ENCODE measurements around the gene BHLHA15. TPM values are rescaled to one million over a fixed set of nuclear protein-coding genes. Genes with fewer than 3 reads are reported as not detected.

BHLHA15 gene
- total RNA-seq, 1 experiment from 2014 or later, result not detected

DNA sequence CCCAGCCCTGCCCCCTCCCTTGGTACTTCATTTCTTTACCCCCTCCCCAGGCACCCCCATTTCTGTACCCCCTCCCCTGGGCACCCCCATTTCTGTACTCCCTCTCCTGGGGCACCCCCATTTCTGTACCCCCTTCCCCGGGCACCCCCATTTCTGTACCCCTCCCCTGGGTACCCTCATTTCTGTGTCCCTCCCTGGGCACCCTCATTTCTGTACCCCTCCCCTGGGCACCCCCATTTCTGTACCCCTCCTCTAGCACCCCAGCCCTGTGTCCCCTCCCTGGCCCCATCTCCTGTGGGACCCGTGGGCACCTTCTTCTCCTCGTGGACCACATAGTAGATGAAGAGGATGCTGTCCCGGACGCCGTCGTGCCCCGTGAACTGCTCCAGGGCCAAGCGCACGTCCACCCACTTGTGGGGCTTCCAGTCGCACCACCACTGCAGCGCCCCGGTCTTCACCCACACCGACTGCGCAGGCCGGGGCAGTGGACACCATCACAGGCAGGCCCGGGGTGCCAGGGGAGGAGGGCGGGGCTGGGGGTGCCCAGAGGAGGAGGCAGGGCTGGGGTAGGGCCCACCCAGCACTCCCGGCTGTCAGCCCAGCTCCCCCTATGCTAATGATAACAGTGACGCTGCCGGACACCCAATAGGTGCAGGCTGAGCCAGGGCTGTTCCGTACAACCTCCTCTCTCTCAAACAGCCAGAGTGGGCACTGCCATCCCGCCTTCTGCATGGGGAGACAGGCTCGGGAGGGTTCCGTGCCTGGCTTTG is 20.4 kb downstream of the BHLHA15 start:
- in situ Hi-C loops (cut with HindIII; ENCODE audit: low pct_unique_long_range_greater_than_20kb, low sequenced_read_pairs), result no loop called here
- no peak for DNase-seq (ENCODE audit: low read depth, low spot score)

DNA sequence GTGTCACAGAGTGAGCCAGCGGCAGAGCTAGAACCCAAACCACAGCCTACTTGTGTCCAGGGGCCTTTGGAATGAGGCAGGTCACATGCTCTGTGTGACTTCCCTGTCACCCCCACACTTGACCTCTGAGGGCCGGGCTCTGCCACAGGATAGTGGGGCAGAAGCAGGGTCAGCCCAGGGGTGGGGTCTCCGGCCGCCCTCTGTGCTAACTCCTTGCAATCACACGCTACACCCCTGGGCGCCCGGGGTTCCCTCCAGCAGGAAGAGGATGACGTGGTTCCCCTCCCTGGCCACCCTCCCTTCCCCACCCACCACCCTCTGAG is 21.0 kb downstream of the BHLHA15 start:
- in situ Hi-C loops (cut with HindIII; ENCODE audit: low pct_unique_long_range_greater_than_20kb, low sequenced_read_pairs), result no loop called here
- DNase-seq (ENCODE audit: low read depth, low spot score), result no peak

DNA sequence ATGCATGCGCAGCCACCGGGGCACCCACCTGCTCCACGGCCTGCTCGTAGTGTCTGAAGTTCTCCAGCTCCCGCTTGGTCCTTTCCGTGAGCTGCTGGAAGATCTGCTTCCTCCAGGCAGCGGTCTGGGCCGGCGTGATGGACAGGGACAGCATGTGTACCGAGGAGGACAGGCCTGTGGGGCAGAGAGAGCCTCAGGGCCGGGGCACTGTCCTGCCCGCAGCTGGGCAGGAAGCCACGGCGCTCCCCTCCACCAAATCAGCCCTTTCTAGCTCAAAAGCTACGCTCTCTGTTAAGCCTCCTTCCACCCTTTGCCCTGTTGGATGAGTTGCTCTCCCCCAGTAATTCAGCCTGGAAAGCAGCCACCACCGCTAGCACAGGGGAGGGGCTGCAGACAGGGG is 21.6 kb downstream of the BHLHA15 start:
- DNase-seq (ENCODE audit: low read depth, low spot score), result no peak
- in situ Hi-C loops (cut with HindIII; ENCODE audit: low pct_unique_long_range_greater_than_20kb, low sequenced_read_pairs), result no loop called here

DNA sequence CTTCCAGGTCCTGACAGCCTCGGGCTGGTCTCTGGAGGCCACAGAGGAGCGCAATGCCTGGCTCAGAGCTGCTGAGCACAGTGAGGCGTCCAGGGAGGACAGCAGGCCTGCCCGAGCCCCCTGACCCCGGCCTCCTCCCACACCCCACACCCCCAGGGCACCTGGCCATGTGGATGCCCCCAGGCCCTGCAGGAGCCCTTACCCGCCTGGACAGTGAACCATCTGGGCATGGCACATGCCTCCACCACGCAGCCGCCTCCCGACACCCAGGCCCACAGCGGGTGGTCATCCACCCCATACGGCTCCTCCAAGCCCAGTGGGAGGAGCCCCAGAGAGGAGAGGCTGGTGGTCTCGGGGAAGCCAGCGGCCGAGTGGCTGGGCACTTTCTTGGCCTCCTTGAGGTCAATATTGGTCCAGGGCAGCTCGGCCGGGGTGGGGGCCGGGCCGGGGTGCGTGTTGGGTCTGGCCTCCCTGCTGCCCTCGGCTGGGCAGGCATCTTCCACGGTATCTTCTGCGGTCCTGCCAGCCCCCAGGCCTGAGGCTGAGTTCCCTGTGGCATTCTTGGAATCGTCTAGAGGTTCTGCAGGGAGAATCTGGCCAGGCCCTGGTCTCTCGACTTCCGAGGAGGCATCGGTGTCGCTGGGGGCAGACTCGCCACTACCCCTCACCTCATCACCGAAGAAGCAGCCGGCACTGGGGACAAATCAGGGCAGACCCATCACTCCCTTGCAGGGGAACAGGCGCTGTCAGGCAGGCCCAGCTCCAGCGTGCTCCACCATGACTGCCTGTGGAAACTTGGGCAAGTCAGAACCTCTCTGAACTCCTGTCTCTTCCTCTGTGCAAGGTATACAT is 22.2 kb downstream of the BHLHA15 start:
- DNase-seq (ENCODE audit: low read depth, low spot score), result no peak
- in situ Hi-C loops (cut with HindIII; ENCODE audit: low pct_unique_long_range_greater_than_20kb, low sequenced_read_pairs), result no loop called here

DNA sequence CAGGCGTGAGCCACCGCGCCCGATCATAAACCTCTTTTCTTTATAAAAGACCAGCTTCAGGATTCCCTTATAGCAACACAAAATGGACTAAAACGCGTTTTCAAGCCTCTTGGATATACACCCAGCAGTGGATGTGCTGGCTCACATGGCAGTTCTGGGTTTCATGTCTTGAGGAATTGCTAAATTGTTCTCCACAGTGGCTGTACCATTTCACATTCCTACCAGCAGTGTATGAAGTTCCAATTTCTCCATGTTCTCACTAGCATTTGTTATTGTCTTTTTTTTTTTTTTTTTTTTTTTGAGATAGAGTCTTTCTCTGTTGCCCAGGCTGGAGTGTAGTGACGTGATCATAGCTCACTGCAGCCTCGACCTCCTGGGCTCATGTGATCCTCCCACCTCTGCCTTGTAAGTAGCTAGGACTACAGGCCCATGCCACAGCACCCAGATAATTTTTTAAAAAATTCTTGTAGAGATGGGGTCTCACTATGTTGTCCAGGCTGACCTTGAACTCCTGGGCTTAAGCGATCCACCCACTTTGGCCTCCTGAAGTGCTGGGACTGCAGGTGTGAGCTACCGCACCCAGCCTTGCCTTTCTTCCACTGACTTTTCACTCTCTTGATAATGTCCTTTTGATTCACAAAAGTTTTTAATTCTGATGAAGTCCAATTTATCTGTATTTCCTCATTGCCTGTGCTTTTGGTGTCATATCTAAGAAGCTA is 23.3 kb downstream of the BHLHA15 start:
- peak; percentile 20 for DNase-seq (ENCODE audit: low read depth, low spot score)
- in situ Hi-C loops (cut with HindIII; ENCODE audit: low pct_unique_long_range_greater_than_20kb, low sequenced_read_pairs), result no loop called here

DNA sequence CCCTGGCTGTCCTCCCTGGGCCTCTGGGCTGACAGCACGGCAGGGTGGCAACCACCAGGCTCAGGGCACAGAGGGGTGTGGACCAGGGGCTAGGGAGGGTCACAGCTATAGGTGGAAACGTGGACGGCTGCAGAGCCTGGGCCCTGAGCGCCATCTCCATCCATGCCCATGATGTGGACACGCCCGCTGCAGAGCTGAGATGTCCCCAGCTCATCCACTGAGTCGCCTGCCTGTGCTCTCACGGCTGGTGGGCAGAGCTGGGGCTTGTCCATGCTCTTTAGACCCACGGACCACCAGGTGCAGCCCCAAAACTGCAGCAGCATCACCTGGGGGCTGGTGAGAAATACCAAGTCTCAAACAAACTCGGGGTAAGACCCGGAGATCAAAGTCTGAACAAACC is 24.7 kb downstream of the BHLHA15 start:
- in situ Hi-C loops (cut with HindIII; ENCODE audit: low pct_unique_long_range_greater_than_20kb, low sequenced_read_pairs), result no loop called here

DNA sequence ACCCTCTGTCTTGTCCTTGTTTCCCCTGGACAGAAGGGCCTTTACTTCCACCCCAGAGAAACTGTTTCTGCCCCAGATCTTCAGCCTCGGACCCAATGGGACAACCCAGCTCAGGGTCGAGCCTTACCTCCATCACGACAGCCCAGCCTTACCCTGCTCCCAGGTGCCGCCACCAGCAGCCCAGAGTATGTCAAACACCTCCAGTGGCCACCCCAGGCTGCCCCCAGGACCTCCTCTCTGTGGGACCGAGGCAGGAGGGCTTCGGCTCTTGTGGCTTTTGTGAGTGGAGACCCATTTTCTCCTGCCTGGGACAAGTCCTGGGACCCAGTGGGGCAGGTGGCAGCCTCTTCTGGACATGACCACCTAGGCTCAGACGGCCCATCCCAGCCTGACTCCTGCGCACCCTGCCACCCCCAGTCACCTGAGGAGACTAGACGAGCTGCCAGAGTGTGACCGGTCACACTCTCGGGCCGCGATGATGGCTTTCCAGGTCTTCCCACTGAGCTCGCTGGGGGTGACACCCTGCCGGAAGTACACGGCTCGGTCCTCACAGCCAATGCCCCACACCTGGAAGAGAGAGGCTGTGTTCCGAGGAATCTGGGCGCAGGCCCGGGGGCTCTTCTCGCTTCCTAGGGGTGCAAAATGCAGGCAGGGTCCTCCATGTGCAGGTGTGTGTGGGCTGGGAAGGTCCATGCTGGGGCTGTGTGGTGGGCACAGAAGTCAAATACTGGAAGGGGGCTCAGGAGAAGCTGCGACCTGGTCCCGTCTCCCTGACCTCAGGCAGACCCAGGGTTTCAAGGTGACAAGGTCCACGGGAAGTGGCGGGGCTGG is 25.3 kb downstream of the BHLHA15 start:
- in situ Hi-C loops (cut with HindIII; ENCODE audit: low pct_unique_long_range_greater_than_20kb, low sequenced_read_pairs), result no loop called here
- DNase-seq (ENCODE audit: low read depth, low spot score), result no peak

More for the DNA sequence above, 24.7 kb downstream of the BHLHA15 start:
- no peak for DNase-seq (ENCODE audit: low read depth, low spot score)

DNA sequence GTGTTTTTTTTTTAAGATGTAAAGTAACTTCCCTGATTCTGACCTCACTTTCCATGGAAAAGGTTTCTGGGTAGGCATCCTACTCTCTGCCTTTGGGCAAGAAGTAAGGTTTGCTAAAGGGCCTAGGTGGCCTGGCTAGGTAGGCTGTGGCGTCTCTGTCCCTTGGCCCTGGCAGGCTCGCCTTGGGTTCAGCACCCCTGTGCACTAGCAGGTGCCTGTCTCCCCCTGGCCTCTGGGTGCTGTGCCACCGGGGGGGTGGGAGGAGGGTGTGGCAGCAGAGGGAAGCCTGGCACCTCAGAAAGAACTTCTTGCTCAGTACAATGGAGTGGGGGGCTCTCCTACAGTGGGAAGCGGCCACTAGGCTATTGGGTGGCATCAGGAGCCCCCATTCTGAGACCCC is 26.8 kb downstream of the BHLHA15 start:
- DNase-seq (ENCODE audit: low read depth, low spot score), result no peak
- in situ Hi-C loops (cut with HindIII; ENCODE audit: low pct_unique_long_range_greater_than_20kb, low sequenced_read_pairs), result no loop called here

DNA sequence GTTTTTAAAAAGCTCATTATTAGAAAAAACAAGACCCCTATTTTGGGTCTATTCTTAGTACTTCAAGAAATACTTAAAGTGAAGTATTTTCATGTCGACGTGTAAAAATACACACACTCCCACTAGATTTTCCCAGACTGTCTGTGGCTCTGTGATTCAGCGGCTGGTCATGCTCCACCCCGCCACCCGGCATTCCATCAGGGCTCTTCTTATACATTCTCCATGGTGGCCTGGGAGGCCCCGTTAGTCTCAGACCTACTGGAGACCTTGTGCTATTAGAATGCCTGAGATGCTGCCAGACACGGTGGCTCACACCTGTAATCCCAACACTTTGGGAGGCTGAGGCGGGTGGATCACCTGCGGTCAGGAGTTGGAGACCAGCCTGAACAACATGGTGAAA is 27.7 kb downstream of the BHLHA15 start:
- in situ Hi-C loops (cut with HindIII; ENCODE audit: low pct_unique_long_range_greater_than_20kb, low sequenced_read_pairs), result no loop called here
- no peak for DNase-seq (ENCODE audit: low read depth, low spot score)

DNA sequence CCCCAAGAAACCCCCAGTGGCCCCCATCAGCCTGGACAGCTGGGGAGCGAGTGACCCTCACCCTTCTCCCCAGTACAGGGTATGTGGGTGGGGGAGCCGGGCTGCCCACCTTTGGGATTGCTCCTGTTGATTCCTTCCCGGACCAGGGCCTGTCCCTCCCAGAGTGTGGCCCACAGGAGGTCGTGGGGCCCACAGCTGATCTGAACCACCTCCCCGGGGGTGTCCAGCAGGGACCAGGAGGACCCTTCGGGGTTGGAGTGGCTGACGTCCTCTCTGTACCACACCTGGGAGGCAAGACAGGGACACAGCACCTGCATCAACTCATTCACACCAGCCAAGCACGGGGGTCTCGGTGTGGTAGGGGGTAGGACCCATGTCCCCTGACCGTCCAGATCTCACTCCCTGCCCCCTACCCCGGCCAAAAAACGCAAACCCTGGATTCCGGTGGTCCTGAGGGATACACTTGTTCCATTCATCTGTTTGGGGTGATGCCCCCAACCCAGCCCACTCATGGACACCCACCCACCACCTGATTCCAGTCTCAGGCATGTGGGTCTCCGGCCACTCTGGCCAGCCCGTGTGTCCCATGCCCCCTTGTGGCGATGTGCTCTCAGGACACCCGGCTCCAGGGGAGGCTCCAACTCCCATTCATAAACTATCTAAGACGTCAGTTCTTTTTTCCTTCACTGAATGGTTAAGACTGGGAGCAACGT is 29.9 kb downstream of the BHLHA15 start:
- in situ Hi-C loops (cut with HindIII; ENCODE audit: low pct_unique_long_range_greater_than_20kb, low sequenced_read_pairs), result no loop called here
- peak; percentile 78 for DNase-seq (ENCODE audit: low read depth, low spot score)

DNA sequence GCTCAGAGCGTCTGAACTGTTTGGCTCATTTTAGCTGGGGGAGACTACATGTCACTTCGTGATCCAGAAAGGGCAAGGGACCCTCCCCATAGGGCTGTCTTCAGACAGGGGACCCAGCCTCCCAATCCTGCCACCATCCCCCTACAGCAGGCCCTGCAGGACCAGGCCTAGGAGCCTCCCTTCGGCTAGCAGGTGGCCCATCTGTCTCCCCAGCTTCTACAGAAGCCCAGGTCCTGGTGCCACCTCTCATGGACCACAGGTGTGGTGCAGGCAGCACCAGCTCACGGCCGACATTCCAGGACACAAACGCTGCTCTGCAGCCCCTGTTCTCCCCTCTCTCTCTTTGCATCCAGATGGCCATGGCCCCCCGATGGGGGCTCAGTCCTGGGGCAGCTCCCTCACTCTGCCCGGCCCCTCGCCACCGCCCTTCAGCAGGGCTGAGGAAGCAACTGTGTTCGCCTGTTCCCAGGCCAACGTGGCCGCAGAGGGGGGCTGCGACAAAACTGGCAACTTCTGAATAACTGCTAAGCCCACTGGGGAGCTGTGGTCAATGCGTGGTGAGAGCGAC is 30.5 kb downstream of the BHLHA15 start:
- in situ Hi-C loops (cut with HindIII; ENCODE audit: low pct_unique_long_range_greater_than_20kb, low sequenced_read_pairs), result no loop called here
- DNase-seq (ENCODE audit: low read depth, low spot score), result no peak

DNA sequence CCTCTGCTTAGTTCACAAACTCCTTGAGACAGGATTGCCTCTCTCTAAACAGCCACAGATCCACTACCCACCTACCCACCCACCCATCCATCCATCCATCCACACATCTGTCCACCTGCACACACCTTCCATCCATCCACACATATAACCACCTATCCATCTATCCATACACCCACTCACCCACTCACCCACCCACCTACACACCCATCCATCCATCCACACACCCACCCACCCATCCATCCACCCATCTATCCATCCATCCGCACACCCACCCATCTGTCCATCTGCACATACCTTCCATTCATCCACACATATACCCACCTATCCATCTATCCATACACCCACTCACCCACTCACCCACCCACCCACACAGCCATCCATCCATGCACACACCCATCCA is 31.1 kb downstream of the BHLHA15 start:
- no peak for DNase-seq (ENCODE audit: low read depth, low spot score)
- in situ Hi-C loops (cut with HindIII; ENCODE audit: low pct_unique_long_range_greater_than_20kb, low sequenced_read_pairs), result no loop called here

DNA sequence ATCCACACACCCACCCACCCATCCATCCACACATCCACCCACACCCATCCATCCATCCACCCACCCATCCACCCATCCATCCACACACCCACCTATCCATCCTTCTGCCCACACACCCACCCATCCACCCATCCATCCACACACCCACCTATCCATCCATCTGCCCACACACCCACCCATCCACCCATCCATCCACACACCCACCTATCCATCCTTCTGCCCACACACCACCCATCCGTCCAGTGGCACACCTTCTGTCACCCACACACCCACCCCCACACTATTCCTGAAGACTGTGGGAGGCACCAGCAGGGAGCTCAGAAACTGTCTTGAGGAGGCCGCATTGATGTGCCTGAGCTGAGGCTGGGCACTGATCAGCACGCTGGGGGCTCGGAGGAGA is 31.7 kb downstream of the BHLHA15 start:
- in situ Hi-C loops (cut with HindIII; ENCODE audit: low pct_unique_long_range_greater_than_20kb, low sequenced_read_pairs), result no loop called here

DNA sequence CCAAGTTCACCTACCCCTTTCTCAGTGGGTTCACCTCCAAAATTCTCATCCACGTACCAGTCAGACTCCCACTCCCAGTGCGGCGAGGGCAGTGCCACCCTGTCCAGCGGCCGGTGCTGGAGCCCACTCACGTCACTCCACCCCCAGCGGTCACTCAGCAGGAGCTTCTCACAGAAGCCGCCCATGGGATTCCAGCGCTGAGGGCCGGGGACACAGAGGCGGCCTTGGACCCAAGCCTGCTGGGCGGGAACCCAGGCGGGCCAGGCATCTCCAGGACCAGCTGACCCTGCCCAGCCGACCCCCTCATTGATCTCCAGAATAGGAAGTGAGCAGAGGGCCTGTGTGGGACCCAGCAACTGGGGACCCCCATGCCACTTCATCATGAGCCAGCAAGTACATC is 33.6 kb downstream of the BHLHA15 start:
- no peak for DNase-seq (ENCODE audit: low read depth, low spot score)
- in situ Hi-C loops (cut with HindIII; ENCODE audit: low pct_unique_long_range_greater_than_20kb, low sequenced_read_pairs), result no loop called here

More for the DNA sequence above, 31.7 kb downstream of the BHLHA15 start:
- DNase-seq (ENCODE audit: low read depth, low spot score), result no peak

DNA sequence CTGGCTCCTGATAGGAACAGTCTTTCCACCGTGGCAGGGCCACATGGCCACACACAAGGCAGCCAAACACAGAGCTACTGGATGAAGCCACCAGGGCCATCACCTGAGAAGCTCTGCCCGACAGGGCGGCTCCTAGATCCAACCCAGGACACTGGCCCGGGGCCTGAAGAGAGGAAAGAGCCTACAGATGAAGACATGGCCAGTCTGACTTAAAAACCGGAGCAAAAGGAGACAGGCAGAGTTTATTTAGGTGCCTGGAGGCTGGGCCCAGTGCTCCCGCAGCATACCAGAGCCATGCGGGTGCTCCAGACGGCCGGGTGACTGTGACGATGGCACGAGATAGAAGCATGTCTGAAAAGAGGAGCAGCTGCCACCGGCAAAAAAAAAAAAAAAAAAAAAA is 36.9 kb downstream of the BHLHA15 start:
- in situ Hi-C loops (cut with HindIII; ENCODE audit: low pct_unique_long_range_greater_than_20kb, low sequenced_read_pairs), result no loop called here
- DNase-seq (ENCODE audit: low read depth, low spot score), result no peak

DNA sequence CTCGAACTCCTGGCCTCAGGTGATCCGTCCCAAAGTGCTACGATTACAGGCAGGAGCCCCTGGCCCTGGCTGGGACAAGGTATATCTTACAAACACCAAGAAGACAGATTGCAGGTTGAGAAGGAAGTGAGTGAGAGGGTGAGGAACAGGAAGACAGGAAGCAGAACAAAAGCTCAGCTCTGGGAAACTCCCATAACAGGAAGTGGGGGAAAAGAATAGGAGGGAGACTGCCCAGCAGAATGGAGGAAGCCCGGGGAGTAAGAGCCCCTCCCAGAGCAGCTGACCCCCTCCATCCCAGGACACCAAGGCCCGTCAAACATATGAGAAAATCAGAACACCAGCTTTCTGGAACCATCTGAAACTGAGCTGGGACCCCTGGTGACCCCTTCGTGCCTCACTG is 37.9 kb downstream of the BHLHA15 start:
- DNase-seq (ENCODE audit: low read depth, low spot score), result no peak
- in situ Hi-C loops (cut with HindIII; ENCODE audit: low pct_unique_long_range_greater_than_20kb, low sequenced_read_pairs), result no loop called here

DNA sequence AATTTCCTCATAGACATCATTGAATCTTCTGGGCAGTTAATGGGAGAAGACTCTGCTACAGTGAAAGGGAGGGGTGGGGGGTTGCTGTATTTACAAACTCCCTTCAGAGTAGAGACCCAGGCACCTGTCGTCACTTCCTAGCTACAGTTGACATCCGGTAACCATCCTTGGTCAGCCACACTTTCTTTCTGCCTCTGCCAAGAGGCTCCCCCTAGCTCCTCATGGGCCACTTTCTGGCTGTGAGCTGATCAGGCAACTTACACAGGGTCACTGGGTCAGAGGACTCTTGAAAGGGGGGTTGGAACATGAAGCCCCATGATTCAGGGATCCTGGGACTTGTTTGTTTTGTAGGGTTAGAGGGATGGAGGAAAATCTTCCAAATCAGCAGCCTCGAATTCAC is 39.5 kb downstream of the BHLHA15 start:
- in situ Hi-C loops (cut with HindIII; ENCODE audit: low pct_unique_long_range_greater_than_20kb, low sequenced_read_pairs), result no loop called here

More for the DNA sequence above, 39.5 kb downstream of the BHLHA15 start:
- no peak for DNase-seq (ENCODE audit: low read depth, low spot score)

All from SK-MEL-5 (cell line).